Type B pancreatic cell (in vitro differentiated cells): Measurements from ENCODE around the gene PCNT. TPM values are rescaled to one million over a fixed set of nuclear protein-coding genes. Genes with fewer than 3 reads are reported as not detected.

Experiments used
- DNase-seq: peaks from one replicate; pipeline ENCODE4 v3.0.0; 2021; ENCODE audit warnings: mixed read lengths; ENCODE audit not compliant: unreplicated experiment; ENCODE audit errors: extremely low spot score
- H3K27ac Mint-ChIP-seq: 2 replicates; pipeline ENCODE4 v1.8.0; 2021; ENCODE audit warnings: mild to moderate bottlenecking, mixed read lengths
- H3K27me3 Mint-ChIP-seq: 2 replicates; pipeline ENCODE4 v1.8.0; 2021; ENCODE audit warnings: mixed read lengths
- H3K36me3 Mint-ChIP-seq: 2 replicates; pipeline ENCODE4 v1.8.0; 2021; ENCODE audit warnings: mixed read lengths
- H3K4me1 Mint-ChIP-seq: one replicate; pipeline ENCODE4 v1.8.0; 2021; ENCODE audit warnings: mixed read lengths; ENCODE audit not compliant: unreplicated experiment
- H3K4me3 Mint-ChIP-seq: 2 replicates; pipeline ENCODE4 v1.8.0; 2021; ENCODE audit warnings: mild to moderate bottlenecking, mixed read lengths
- H3K9me3 Mint-ChIP-seq: 2 replicates; pipeline ENCODE4 v1.8.0; 2021; ENCODE audit warnings: mixed read lengths
- CTCF ChIP-seq: fragments of 200-600 bp; sonication (generic); conservative IDR thresholded peaks from 2 replicates; pipeline ENCODE4 v1.5.0; 2021; ENCODE audit warnings: antibody characterized with exemption, mild to moderate bottlenecking
- total RNA-seq: library from RNA; stranded (reverse); gene quantifications from 2 replicates; pipeline ENCODE4 v1.2.1, GENCODE V29; 2021; ENCODE audit warnings: low replicate concordance

Gene PCNT
- total RNA-seq, 1 donor from 2014 or later, result 50.3 TPM

- no peaks in the 10 kb centered on the region for H3K9me3 Mint-ChIP-seq
- no peaks in the 10 kb centered on the region for H3K27me3 Mint-ChIP-seq
- TF ChIP-seq CTCF, result no peak
- H3K4me1 Mint-ChIP-seq, result no peaks in the 10 kb centered on the region
- no peak overlapping the region for H3K4me3 Mint-ChIP-seq
- H3K36me3 Mint-ChIP-seq, result peaks cover 4% of the 10 kb centered on the region
- no peak overlapping the region for H3K27ac Mint-ChIP-seq
- no peak for DNase-seq
These were observed 97.3 kb downstream of the PCNT start for GRCh38 chr21:46421191-46421750.

- Mint-ChIP-seq H3K4me3 (no peak overlapping the region), H3K27ac (no peak overlapping the region), H3K27me3 (no peaks in the 10 kb centered on the region), H3K9me3 (no peaks in the 10 kb centered on the region), H3K36me3 (peaks cover 4% of the 10 kb centered on the region), H3K4me1 (no peaks in the 10 kb centered on the region)
- no peak for DNase-seq
- no peak for TF ChIP-seq CTCF
These were observed 98.0 kb downstream of the PCNT start for GRCh38 chr21:46421756-46422555.

GRCh38 chr21:46422636-46423241 lies 98.8 kb downstream of the PCNT start:
- H3K36me3 Mint-ChIP-seq, result peaks cover 4% of the 10 kb centered on the region
- no peaks in the 10 kb centered on the region for H3K4me1 Mint-ChIP-seq

GRCh38 chr21:46423546-46424038 lies 99.6 kb downstream of the PCNT start:
- TF ChIP-seq CTCF, result no peak
- no peak overlapping the region for H3K4me3 Mint-ChIP-seq
- H3K27ac Mint-ChIP-seq, result no peak overlapping the region
- no peaks in the 10 kb centered on the region for H3K9me3 Mint-ChIP-seq
- DNase-seq, result no peak
- H3K4me1 Mint-ChIP-seq, result no peaks in the 10 kb centered on the region
- no peaks in the 10 kb centered on the region for H3K27me3 Mint-ChIP-seq
- H3K36me3 Mint-ChIP-seq, result no peaks in the 10 kb centered on the region

More at GRCh38 chr21:46422636-46423241, 98.8 kb downstream of the PCNT start:
- TF ChIP-seq CTCF, result no peak
- Mint-ChIP-seq H3K4me3 (no peak overlapping the region), H3K27me3 (no peaks in the 10 kb centered on the region), H3K27ac (no peak overlapping the region), H3K9me3 (no peaks in the 10 kb centered on the region)
- no peak for DNase-seq

GRCh38 chr21:46424039-46424591 lies 100.2 kb downstream of the PCNT start:
- TF ChIP-seq CTCF, result no peak
- Mint-ChIP-seq H3K36me3 (no peaks in the 10 kb centered on the region), H3K9me3 (no peaks in the 10 kb centered on the region), H3K27me3 (no peaks in the 10 kb centered on the region), H3K27ac (no peak overlapping the region), H3K4me3 (no peak overlapping the region), H3K4me1 (no peaks in the 10 kb centered on the region)
- no peak for DNase-seq
